Measurements from ENCODE around the gene PUS1. TPM values are rescaled to one million over a fixed set of nuclear protein-coding genes. Genes with fewer than 3 reads are reported as not detected.

Gene PUS1
- total and polyA plus RNA-seq, 10 of the 15 experiments (the other 5 are each of a cell fraction or from before 2014, with no cell fraction given), result 1.3 to 74.2 (median 25.4) TPM

- WGBS (ENCODE audit: insufficient coverage, insufficient replicate concordance, low lambda C conversion rate, missing lambda C conversion rate), result 95% methylated on average over 5 of the region's 5 CpGs
- Histone ChIP-seq H3K9ac (ENCODE audit: control insufficient read depth, insufficient read depth, low read length) (no peak overlapping the region), H3K27ac (ENCODE audit: control insufficient read depth, insufficient read depth) (no peak overlapping the region), H3K36me3 (ENCODE audit: control insufficient read depth in 2 of 2, insufficient read depth in 2 of 2, low read length in 1 of 2) (no peaks in the 10 kb centered on the region), H3K4me2 (ENCODE audit: control insufficient read depth, insufficient read depth) (no peak overlapping the region), H4K20me1 (ENCODE audit: control insufficient read depth, insufficient read depth) (no peaks in the 10 kb centered on the region; the same call in 1 of the 2 replicates), H3K4me3 (no peak overlapping the region), H3K79me2 (ENCODE audit: control insufficient read depth, insufficient read depth, low read length) (no peaks in the 10 kb centered on the region), H2AFZ (ENCODE audit: control insufficient read depth, low read depth, low read length) (no peak overlapping the region), H3K27me3 (replicated peaks in 1 of 2; ENCODE audit: control insufficient read depth in 2 of 2, insufficient read depth in 2 of 2, low read length in 1 of 2) (no peaks in the 10 kb centered on the region), H3K4me1 (ENCODE audit: control insufficient read depth, insufficient read depth, low read length) (no peaks in the 10 kb centered on the region), H3K9me3 (replicated peaks; ENCODE audit: control insufficient read depth, insufficient read depth, low read length) (no peaks in the 10 kb centered on the region)
- BruUV-seq (replicated peaks), result no TSS peak
- ChIA-PET CTCF (no interaction called here), POLR2A (no interaction called here), SMC1A (ENCODE audit: uncharacterized antibody, unreplicated experiment) (no interaction called here), RAD21 (ENCODE audit: unreplicated experiment) (no interaction called here)
- in situ Hi-C loops (cut with MboI) (no loop called here), intact Hi-C loops (cut with micrococcal nuclease; ENCODE audit: unreplicated experiment) (no loop called here)
- DNase-seq (ENCODE audit: low read depth, low spot score) (no peak), FAIRE-seq (no peak), ATAC-seq (no peak)
- TF ChIP-seq ZSCAN29 (IDR thresholded peaks at IDR 0.05), result no peak
- TF ChIP-seq EZH2 (IDR thresholded peaks at IDR 0.05; ENCODE audit: borderline replicate concordance, control insufficient read depth, low read depth, low read length), result no peak
- no peak for TF ChIP-seq KLF5 (IDR thresholded peaks at IDR 0.05; ENCODE audit: partially characterized antibody)
- no peak for TF ChIP-seq SIX5 (IDR thresholded peaks at IDR 0.05; ENCODE audit: low read depth, low read length, severe bottlenecking)
- no peak for TF ChIP-seq RAD51 (IDR thresholded peaks at IDR 0.05)
- TF ChIP-seq BACH1 (IDR thresholded peaks at IDR 0.05; ENCODE audit: borderline replicate concordance), result no peak
- TF ChIP-seq, protein P1, sequence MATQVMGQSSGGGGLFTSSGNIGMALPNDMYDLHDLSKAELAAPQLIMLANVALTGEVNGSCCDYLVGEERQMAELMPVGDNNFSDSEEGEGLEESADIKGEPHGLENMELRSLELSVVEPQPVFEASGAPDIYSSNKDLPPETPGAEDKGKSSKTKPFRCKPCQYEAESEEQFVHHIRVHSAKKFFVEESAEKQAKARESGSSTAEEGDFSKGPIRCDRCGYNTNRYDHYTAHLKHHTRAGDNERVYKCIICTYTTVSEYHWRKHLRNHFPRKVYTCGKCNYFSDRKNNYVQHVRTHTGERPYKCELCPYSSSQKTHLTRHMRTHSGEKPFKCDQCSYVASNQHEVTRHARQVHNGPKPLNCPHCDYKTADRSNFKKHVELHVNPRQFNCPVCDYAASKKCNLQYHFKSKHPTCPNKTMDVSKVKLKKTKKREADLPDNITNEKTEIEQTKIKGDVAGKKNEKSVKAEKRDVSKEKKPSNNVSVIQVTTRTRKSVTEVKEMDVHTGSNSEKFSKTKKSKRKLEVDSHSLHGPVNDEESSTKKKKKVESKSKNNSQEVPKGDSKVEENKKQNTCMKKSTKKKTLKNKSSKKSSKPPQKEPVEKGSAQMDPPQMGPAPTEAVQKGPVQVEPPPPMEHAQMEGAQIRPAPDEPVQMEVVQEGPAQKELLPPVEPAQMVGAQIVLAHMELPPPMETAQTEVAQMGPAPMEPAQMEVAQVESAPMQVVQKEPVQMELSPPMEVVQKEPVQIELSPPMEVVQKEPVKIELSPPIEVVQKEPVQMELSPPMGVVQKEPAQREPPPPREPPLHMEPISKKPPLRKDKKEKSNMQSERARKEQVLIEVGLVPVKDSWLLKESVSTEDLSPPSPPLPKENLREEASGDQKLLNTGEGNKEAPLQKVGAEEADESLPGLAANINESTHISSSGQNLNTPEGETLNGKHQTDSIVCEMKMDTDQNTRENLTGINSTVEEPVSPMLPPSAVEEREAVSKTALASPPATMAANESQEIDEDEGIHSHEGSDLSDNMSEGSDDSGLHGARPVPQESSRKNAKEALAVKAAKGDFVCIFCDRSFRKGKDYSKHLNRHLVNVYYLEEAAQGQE (IDR thresholded peaks at IDR 0.05; ENCODE audit: low read depth, low read length), result no peak
- TF ChIP-seq, protein P2, sequence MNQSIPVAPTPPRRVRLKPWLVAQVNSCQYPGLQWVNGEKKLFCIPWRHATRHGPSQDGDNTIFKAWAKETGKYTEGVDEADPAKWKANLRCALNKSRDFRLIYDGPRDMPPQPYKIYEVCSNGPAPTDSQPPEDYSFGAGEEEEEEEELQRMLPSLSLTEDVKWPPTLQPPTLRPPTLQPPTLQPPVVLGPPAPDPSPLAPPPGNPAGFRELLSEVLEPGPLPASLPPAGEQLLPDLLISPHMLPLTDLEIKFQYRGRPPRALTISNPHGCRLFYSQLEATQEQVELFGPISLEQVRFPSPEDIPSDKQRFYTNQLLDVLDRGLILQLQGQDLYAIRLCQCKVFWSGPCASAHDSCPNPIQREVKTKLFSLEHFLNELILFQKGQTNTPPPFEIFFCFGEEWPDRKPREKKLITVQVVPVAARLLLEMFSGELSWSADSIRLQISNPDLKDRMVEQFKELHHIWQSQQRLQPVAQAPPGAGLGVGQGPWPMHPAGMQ (IDR thresholded peaks at IDR 0.05; ENCODE audit: borderline replicate concordance), result no peak
- TF ChIP-seq, protein P3, sequence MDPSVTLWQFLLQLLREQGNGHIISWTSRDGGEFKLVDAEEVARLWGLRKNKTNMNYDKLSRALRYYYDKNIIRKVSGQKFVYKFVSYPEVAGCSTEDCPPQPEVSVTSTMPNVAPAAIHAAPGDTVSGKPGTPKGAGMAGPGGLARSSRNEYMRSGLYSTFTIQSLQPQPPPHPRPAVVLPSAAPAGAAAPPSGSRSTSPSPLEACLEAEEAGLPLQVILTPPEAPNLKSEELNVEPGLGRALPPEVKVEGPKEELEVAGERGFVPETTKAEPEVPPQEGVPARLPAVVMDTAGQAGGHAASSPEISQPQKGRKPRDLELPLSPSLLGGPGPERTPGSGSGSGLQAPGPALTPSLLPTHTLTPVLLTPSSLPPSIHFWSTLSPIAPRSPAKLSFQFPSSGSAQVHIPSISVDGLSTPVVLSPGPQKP (IDR thresholded peaks at IDR 0.05; ENCODE audit: low read depth, low read length), result no peak
- no peak for TF ChIP-seq BCL11A (IDR thresholded peaks at IDR 0.05; ENCODE audit: low read depth, low read length)
- TF ChIP-seq HCFC1 (IDR thresholded peaks at IDR 0.05; ENCODE audit: low read length), result no peak
- TF ChIP-seq ZNF217 (IDR thresholded peaks at IDR 0.05), result no peak
- TF ChIP-seq GATAD2B (conservative IDR thresholded peaks at IDR 0.05; ENCODE audit: low read depth), result no peak
- TF ChIP-seq, protein P4, sequence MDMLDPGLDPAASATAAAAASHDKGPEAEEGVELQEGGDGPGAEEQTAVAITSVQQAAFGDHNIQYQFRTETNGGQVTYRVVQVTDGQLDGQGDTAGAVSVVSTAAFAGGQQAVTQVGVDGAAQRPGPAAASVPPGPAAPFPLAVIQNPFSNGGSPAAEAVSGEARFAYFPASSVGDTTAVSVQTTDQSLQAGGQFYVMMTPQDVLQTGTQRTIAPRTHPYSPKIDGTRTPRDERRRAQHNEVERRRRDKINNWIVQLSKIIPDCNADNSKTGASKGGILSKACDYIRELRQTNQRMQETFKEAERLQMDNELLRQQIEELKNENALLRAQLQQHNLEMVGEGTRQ (IDR thresholded peaks at IDR 0.05; ENCODE audit: borderline replicate concordance, low read depth, low read length), result no peak
Observed at GRCh38 chr12:131904346-131904745, 24.7 kb upstream of the PUS1 start.

Data from GM12878 (cell line).